ENCODE results near the gene GIPC3.
"Not testable (repeated sequence)": the region's sequence is repeated elsewhere in the genome, so short reads cannot be mapped to it uniquely, and the experiment has no call there.

GIPC3 gene

GRCh38 chr19:3556978-3557460 lies 28.3 kb upstream of the GIPC3 start:
- Mint-ChIP-seq H3K27me3 (no peaks in the 10 kb centered on the region), H3K4me3 (peak overlapping the region; percentile 95), H3K9me3 (no peaks in the 10 kb centered on the region), H3K4me1 (ENCODE audit: low read depth) (peaks cover 59% of the 10 kb centered on the region), H3K27ac (peak overlapping the region; percentile 89), H3K36me3 (ENCODE audit: low read depth) (peaks cover 47% of the 10 kb centered on the region)
- intact Hi-C loops (cut with micrococcal nuclease): no loop called here

GRCh38 chr19:3557461-3558248 lies 27.6 kb upstream of the GIPC3 start, which contains the start of gene MFSD12:
TSS of gene MFSD12 (minus strand) at chr19:3557586. CDS start at chr19:3557403, 183 bp downstream.
- Mint-ChIP-seq H3K4me3 (peak within 1 kb of the TSS; percentile 95), H3K27me3 (no peaks in the 10 kb centered on the region), H3K27ac (peak within 1 kb of the TSS; percentile 89), H3K36me3 (ENCODE audit: low read depth) (peaks cover 41% of the 10 kb centered on the region), H3K9me3 (no peaks in the 10 kb centered on the region), H3K4me1 (ENCODE audit: low read depth) (peaks cover 54% of the 10 kb centered on the region)
- intact Hi-C loops (cut with micrococcal nuclease): loop anchor here (2.0 kb wide), 1 partner anchor 15 kb away; the partner anchor contains the start of gene HMG20B

GRCh38 chr19:3563709-3564524 lies 21.4 kb upstream of the GIPC3 start:
- Mint-ChIP-seq H3K9me3 (no peaks in the 10 kb centered on the region), H3K27me3 (no peaks in the 10 kb centered on the region), H3K36me3 (ENCODE audit: low read depth) (no peaks in the 10 kb centered on the region), H3K27ac (peak overlapping the region; percentile 65), H3K4me3 (no peak overlapping the region), H3K4me1 (ENCODE audit: low read depth) (peaks cover 31% of the 10 kb centered on the region)
- intact Hi-C loops (cut with micrococcal nuclease): no loop called here

- H3K9me3 Mint-ChIP-seq: no peaks in the 10 kb centered on the region
- intact Hi-C loops (cut with micrococcal nuclease): no loop called here
- H3K27me3 Mint-ChIP-seq: no peaks in the 10 kb centered on the region
- no peaks in the 10 kb centered on the region for H3K36me3 Mint-ChIP-seq (ENCODE audit: low read depth)
- no peak overlapping the region for H3K27ac Mint-ChIP-seq
- H3K4me3 Mint-ChIP-seq: no peak overlapping the region
- H3K4me1 Mint-ChIP-seq (ENCODE audit: low read depth): peaks cover 29% of the 10 kb centered on the region
Observed at GRCh38 chr19:3565139-3565538, 20.1 kb upstream of the GIPC3 start.

- Mint-ChIP-seq H3K4me1 (ENCODE audit: low read depth) (peaks cover 40% of the 10 kb centered on the region), H3K36me3 (ENCODE audit: low read depth) (peaks cover 19% of the 10 kb centered on the region)
- H3K4me3 Mint-ChIP-seq; H3K9me3 Mint-ChIP-seq; H3K27me3 Mint-ChIP-seq; intact Hi-C loops (cut with micrococcal nuclease); H3K27ac Mint-ChIP-seq: not testable (repeated sequence)
Observed at GRCh38 chr19:3570042-3570441, 15.2 kb upstream of the GIPC3 start.

- peak overlapping the region; percentile 39 for H3K27ac Mint-ChIP-seq
- intact Hi-C loops (cut with micrococcal nuclease): no loop called here
- H3K4me3 Mint-ChIP-seq: no peak overlapping the region
- no peaks in the 10 kb centered on the region for H3K9me3 Mint-ChIP-seq
- H3K36me3 Mint-ChIP-seq (ENCODE audit: low read depth): peaks cover 25% of the 10 kb centered on the region
- H3K4me1 Mint-ChIP-seq (ENCODE audit: low read depth): peaks cover 45% of the 10 kb centered on the region
- no peaks in the 10 kb centered on the region for H3K27me3 Mint-ChIP-seq
Observed at GRCh38 chr19:3570606-3571011, 14.7 kb upstream of the GIPC3 start.

GRCh38 chr19:3572132-3572854 lies 13.0 kb upstream of the GIPC3 start:
- Mint-ChIP-seq H3K4me3 (peak overlapping the region; percentile 88), H3K36me3 (ENCODE audit: low read depth) (peaks cover 42% of the 10 kb centered on the region)

GRCh38 chr19:3572855-3573161 lies 12.5 kb upstream of the GIPC3 start, which contains the start of gene HMG20B:
TSS of gene HMG20B (plus strand) at chr19:3572944. CDS start at chr19:3573310, 366 bp downstream.
- Mint-ChIP-seq H3K9me3 (no peaks in the 10 kb centered on the region), H3K36me3 (ENCODE audit: low read depth) (peaks cover 47% of the 10 kb centered on the region), H3K4me1 (ENCODE audit: low read depth) (peaks cover 56% of the 10 kb centered on the region), H3K27me3 (no peaks in the 10 kb centered on the region), H3K27ac (peak within 1 kb of the TSS; percentile 85), H3K4me3 (peak within 1 kb of the TSS; percentile 88)
- intact Hi-C loops (cut with micrococcal nuclease): loop anchor here (2.0 kb wide), 2 partner anchors 14 to 66 kb away; partner anchors contain the start of gene FZR1

More at GRCh38 chr19:3572132-3572854, 13.0 kb upstream of the GIPC3 start:
- Mint-ChIP-seq H3K27me3 (no peaks in the 10 kb centered on the region), H3K4me1 (ENCODE audit: low read depth) (peaks cover 56% of the 10 kb centered on the region), H3K27ac (peak overlapping the region; percentile 85), H3K9me3 (no peaks in the 10 kb centered on the region)
- intact Hi-C loops (cut with micrococcal nuclease): loop anchor here (2.0 kb wide), 2 partner anchors 13 to 65 kb away; partner anchors contain the start of gene FZR1

- peak overlapping the region; percentile 88 for H3K4me3 Mint-ChIP-seq
- no peaks in the 10 kb centered on the region for H3K27me3 Mint-ChIP-seq
- peaks cover 56% of the 10 kb centered on the region for H3K4me1 Mint-ChIP-seq (ENCODE audit: low read depth)
- H3K9me3 Mint-ChIP-seq: no peaks in the 10 kb centered on the region
- peaks cover 52% of the 10 kb centered on the region for H3K36me3 Mint-ChIP-seq (ENCODE audit: low read depth)
- peak overlapping the region; percentile 85 for H3K27ac Mint-ChIP-seq
- intact Hi-C loops (cut with micrococcal nuclease): loop anchor here (2.0 kb wide), 2 partner anchors 15 to 67 kb away; partner anchors contain the start of gene FZR1
Observed at GRCh38 chr19:3573162-3573857, 12.0 kb upstream of the GIPC3 start.

GRCh38 chr19:3573858-3574637 lies 11.2 kb upstream of the GIPC3 start:
- Mint-ChIP-seq H3K36me3 (ENCODE audit: low read depth) (peaks cover 59% of the 10 kb centered on the region), H3K4me1 (ENCODE audit: low read depth) (peaks cover 56% of the 10 kb centered on the region), H3K27ac (peak overlapping the region; percentile 85), H3K4me3 (peak overlapping the region; percentile 88), H3K27me3 (no peaks in the 10 kb centered on the region), H3K9me3 (no peaks in the 10 kb centered on the region)
- intact Hi-C loops (cut with micrococcal nuclease): loop anchor here (2.0 kb wide), 2 partner anchors 15 to 67 kb away; partner anchors contain the start of gene FZR1

- Mint-ChIP-seq H3K27ac (no peak overlapping the region), H3K9me3 (no peaks in the 10 kb centered on the region), H3K36me3 (ENCODE audit: low read depth) (peaks cover 61% of the 10 kb centered on the region), H3K27me3 (no peaks in the 10 kb centered on the region), H3K4me1 (ENCODE audit: low read depth) (peaks cover 68% of the 10 kb centered on the region), H3K4me3 (no peak overlapping the region)
- intact Hi-C loops (cut with micrococcal nuclease): no loop called here
Observed at GRCh38 chr19:3575260-3575741, 10.0 kb upstream of the GIPC3 start.

GRCh38 chr19:3575949-3576673 lies 9.2 kb upstream of the GIPC3 start:
- peaks cover 70% of the 10 kb centered on the region for H3K4me1 Mint-ChIP-seq (ENCODE audit: low read depth)
- no peak overlapping the region for H3K27ac Mint-ChIP-seq
- peaks cover 61% of the 10 kb centered on the region for H3K36me3 Mint-ChIP-seq (ENCODE audit: low read depth)
- H3K4me3 Mint-ChIP-seq: peak overlapping the region; percentile 70
- intact Hi-C loops (cut with micrococcal nuclease): no loop called here
- H3K9me3 Mint-ChIP-seq: no peaks in the 10 kb centered on the region
- H3K27me3 Mint-ChIP-seq: no peaks in the 10 kb centered on the region

Data from dendritic cell treated with granulocyte-macrophage colony-stimulating factor and Interleukin-4, amounts not matched to agents 40 ng/mL and 50 ng/mL, for 4 days (primary cell).